Mammary epithelial cell (primary cell): Measurements from ENCODE around the gene KLK10.

ENCODE experiments used
- CTCF ChIP-seq, 2 donors: IDR thresholded peaks in 1 of 2; conservative IDR thresholded peaks in 1 of 2; 2 replicates each; pipeline ENCODE4 v1.5.1; 2011 to 2012; ENCODE audit warnings: inconsistent platforms in 2 of 2, low read length in 2 of 2, mild to moderate bottlenecking in 2 of 2, control low read depth in 1 of 2, low read depth in 1 of 2; ENCODE audit not compliant: insufficient read depth in 1 of 2; ENCODE audit errors: extremely low read depth in 1 of 2
- EZH2 ChIP-seq: IDR thresholded peaks from 2 replicates; pipeline ENCODE4 v1.6.1; 2012; ENCODE audit warnings: low read length, inconsistent platforms, borderline replicate concordance

GRCh38 chr19:50963381-50963780, 56.1 kb downstream of the KLK10 start:
- TF ChIP-seq CTCF (conservative IDR thresholded peaks at IDR 0.05 in 1 of 2, IDR thresholded peaks at IDR 0.05 in 1 of 2; ENCODE audit: extremely low read depth in 1 of 2, insufficient read depth in 1 of 2, low read depth in 1 of 2, low read length in 2 of 2), result no peak
- no peak for TF ChIP-seq EZH2
